DMS53 (cell line): ENCODE measurements around the gene SLC46A1.

Experiments
- DNase-seq: peaks from one replicate; lab custom pipeline; 2025; lab: John Stamatoyannopoulos, UW

SLC46A1 gene

GRCh38 chr17:28404007-28404406 lies 2.0 kb downstream of the SLC46A1 start:
- no peak for DNase-seq

GRCh38 chr17:28402844-28403243 lies 3.2 kb downstream of the SLC46A1 start:
- DNase-seq: no peak

GRCh38 chr17:28402224-28402630 lies 3.8 kb downstream of the SLC46A1 start:
- DNase-seq: peak; percentile 76

- DNase-seq: no peak
Observed at GRCh38 chr17:28399808-28400207, 6.2 kb downstream of the SLC46A1 start.

- peak; percentile 34 for DNase-seq
Observed at GRCh38 chr17:28398280-28398981, 7.6 kb downstream of the SLC46A1 start.

- no peak for DNase-seq
Observed at GRCh38 chr17:28397687-28398279, 8.2 kb downstream of the SLC46A1 start.

GRCh38 chr17:28397275-28397674 lies 8.7 kb downstream of the SLC46A1 start:
- DNase-seq: no peak

DNA sequence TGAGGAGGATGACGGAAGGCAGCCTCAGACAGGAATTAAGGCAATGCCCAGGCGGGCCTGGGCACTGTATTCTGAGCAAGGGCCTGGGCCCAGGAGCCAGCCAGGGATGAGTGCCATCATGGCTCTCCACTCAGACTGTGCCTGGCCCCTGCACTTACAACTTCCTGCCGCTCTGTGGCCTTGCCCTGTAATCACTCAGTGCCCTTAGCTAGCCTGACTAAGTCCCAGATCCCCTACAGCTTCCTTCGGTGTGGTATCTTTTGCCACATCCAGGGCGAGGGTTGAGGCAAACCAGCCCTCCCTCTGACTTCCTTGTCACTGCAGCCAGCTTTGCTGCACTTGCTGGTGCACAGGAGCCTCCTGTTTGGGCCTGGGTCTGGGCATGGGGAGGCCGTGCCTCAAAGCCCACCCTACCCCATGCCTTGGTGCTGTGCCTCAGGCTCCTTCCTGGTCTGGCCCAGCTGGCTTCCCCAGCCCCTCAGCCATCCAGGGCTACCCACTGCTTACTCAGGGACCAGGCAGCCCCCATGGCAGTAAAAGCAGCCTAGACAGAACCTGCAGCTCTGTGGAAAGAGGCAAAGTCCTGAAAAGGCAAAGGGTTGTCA lies 9.3 kb downstream of the SLC46A1 start:
- no peak for DNase-seq

GRCh38 chr17:28395968-28396367 lies 10.0 kb downstream of the SLC46A1 start:
- no peak for DNase-seq

DNA sequence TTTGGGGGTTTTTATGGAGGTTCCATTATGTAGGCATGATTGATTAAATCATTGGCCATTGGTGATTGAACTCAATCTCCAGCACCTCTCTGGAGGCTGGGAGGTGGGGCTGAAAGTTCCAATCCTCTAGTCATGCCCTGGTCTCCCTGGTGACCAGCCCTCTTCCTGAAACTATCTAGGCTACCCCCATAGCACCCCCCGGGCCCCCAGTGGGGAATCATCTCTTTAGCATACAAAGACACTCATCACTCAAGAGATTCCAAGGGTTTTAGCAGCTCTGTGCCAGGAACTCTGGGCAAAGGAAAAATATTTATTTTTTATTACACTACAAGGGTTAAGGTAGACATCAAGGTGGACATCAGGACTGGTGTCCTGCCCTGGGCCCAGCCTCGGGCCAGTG lies 10.6 kb downstream of the SLC46A1 start:
- no peak for DNase-seq

DNA sequence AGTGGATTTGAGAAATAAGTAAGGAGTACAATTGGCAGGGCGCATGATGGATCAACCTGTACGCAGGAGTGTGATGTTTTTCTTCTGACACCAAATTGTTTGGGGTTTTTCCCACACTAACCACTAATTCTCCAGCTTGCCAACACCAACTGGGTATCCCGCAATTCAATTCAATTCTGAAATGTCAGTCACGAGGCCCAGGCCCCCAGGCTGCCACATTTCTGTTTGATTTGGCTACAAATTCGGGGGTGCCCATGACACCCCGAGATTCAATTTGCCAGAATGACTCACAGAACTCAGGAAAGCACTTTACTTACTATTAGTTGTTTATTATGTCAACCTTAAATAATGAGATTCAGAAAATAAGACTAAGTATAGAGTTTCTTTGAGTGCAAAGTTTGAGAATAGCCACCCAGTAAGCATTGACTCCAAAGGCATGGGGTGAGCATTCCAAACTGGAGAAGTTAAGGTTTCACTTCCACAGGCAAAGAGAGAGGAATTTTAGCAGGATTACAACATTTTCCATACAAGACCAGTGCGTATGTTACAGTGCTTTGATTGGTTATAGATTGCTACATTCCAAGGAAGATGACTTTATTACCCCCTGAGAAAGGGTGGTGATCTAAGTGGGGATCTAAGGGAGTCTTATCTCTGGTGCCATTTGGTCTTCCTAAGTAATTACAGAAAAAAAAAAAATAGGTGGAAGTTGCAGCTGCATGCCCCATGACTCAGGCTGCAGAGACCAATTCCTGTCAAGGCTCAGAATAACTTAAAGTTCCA lies 11.5 kb downstream of the SLC46A1 start:
- DNase-seq: no peak

DNA sequence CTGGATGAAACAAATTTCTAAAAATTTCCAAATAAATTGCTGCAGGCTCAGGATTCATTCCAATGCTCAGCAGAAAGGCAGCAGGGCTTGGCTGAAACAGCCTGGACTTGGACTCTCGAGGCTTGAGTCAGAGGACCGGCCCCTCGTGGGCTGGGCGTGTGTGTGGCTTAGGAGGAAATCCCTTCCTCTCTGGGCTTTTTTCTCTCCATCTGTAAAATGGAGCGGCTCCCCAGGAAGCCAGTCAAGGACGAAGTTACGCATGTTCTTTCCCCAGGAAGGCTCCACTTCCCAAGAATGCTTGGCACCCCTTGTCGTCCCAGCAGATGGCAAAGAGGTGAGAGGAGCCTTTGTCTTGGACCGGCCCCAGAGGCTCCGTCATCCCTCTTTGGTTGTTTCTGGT lies 13.5 kb downstream of the SLC46A1 start:
- DNase-seq: no peak

DNA sequence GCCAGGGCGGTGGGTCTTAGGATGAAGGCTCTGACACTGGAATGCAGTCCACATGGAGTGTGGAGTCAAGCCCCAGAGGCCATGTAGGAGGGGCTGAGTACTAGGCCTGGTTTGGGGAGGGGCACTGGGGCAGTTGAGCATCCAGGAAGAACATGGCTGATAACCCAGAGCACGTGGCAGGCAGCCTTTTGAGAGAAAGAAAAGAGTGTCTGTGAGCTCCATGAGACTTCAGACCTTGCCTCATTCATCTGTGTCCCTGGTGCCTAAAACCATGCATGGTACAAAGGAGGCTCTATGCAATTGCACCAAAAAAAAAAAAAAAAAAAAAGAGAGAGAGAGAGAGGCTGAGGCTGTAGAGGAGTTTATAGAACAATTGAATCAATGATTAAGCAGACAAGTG lies 14.6 kb downstream of the SLC46A1 start:
- no peak for DNase-seq

GRCh38 chr17:28390984-28391383 lies 15.0 kb downstream of the SLC46A1 start:
- DNase-seq: no peak

DNA sequence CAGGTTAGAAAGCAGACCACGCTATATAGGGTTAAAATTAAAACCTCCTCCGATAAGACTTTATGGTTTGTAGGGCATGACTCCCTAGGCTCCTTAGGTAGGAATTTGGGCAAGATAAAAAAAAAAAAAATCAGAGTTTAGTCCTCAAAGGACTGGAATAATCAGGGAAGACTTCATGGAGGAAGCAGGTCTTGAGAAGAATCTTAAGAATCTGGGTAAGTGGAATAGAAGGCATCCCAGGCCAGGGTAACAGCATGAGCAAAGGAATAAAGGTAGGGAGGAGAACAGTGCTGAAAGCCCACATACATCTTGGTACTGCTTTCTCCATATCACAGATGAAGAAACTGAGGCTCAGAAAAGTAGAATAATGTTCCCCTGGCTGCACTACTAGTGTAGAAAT lies 15.4 kb downstream of the SLC46A1 start:
- no peak for DNase-seq

DNA sequence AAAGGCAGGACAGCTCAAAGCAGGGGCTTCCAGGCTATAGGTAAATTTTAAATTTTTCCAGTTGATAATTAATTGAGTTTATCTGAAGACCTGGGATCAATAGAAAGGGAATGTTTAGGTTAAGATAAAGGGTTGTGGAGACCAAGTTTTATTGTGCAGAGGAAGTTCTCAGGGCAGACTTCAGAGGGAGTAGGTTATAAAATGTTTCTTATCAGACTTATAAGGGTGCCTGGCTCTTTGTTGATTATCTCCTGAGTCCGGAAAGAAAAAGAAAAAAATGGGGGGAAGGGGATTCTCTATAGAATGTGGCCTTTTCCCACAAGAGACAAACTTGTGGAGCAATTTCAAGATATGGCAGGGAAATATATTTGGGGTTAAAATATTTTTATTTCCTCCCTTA lies 15.9 kb downstream of the SLC46A1 start:
- no peak for DNase-seq

DNA sequence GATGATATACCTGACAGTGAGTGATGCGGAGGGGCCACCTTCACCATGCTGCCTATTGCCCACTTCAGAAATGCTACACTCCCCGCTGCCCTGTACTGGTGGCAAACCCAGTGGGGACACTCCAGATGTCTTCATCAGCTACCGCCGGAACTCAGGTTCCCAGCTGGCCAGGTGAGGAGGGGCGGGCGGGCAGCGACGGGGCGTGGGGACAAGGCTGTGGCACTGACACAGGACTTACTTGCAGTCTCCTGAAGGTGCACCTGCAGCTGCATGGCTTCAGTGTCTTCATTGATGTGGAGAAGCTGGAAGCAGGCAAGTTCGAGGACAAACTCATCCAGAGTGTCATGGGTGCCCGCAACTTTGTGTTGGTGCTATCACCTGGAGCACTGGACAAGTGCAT lies 17.9 kb downstream of the SLC46A1 start:
- no peak for DNase-seq

GRCh38 chr17:28386391-28386790 lies 19.6 kb downstream of the SLC46A1 start:
- no peak for DNase-seq

DNA sequence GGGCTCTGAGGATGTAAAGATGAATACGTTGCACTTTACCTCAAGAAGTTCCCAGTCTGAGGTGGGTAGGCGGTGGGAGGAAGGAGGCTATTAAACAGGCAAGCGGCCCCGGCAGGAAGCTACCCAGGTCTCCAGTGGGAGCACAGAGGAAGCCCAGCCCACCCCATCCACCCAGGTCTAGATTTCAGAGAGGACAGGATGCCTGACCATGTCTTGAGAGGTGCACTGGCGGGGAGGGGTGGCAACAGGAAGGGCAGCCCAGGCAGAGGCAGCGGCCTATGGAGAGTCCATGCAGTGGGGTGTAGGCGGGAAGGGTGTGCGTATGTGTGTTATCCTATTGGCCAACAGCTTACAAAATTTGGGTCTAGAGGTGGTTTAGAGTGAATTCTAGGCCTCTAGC lies 20.6 kb downstream of the SLC46A1 start:
- peak; percentile 61 for DNase-seq

GRCh38 chr17:28385037-28385400 lies 21.0 kb downstream of the SLC46A1 start:
- DNase-seq: peak; percentile 76

- peak; percentile 91 for DNase-seq
Observed at GRCh38 chr17:28384281-28385036, 21.6 kb downstream of the SLC46A1 start.
